Lower lobe of right lung (tissue), 2 donors: ENCODE data around the gene RICTOR. TPM values are rescaled to one million over a fixed set of nuclear protein-coding genes. Genes with fewer than 3 reads are reported as not detected.

ENCODE experiments used
- ATAC-seq, 2 donors: fragments of 200-7000 bp; cut with Tn5 transposase; one replicate each; pipeline ENCODE4 v1.9.1; 2020 to 2022; ENCODE audit warnings: mild to moderate bottlenecking in 2 of 2, moderate library complexity in 2 of 2
- DNase-seq: peaks from one replicate; pipeline ENCODE4 v3.0.0-alpha.2; 2020
- H3K27ac ChIP-seq: fragments of 200-600 bp; one replicate; pipeline ENCODE4 v1.8.0; 2022
- H3K27me3 ChIP-seq: fragments of 200-600 bp; one replicate; pipeline ENCODE4 v1.8.0; 2022; ENCODE audit warnings: low read depth
- H3K36me3 ChIP-seq: fragments of 200-600 bp; one replicate; pipeline ENCODE4 v1.8.0; 2022; ENCODE audit warnings: mild to moderate bottlenecking
- H3K4me1 ChIP-seq: fragments of 200-600 bp; one replicate; pipeline ENCODE4 v1.8.0; 2022
- H3K4me3 ChIP-seq: fragments of 200-600 bp; one replicate; pipeline ENCODE4 v1.8.0; 2022; ENCODE audit warnings: mild to moderate bottlenecking
- H3K9me3 ChIP-seq: fragments of 200-600 bp; one replicate; pipeline ENCODE4 v1.8.0; 2022
- CTCF ChIP-seq: fragments of 200-600 bp; IDR thresholded peaks from one replicate; pipeline ENCODE4 v1.8.0; 2022; ENCODE audit warnings: antibody characterized with exemption, mild to moderate bottlenecking
- intact Hi-C: fragments of 100-400 bp; cut with DNase I; formaldehyde crosslinking; loops from one replicate; pipeline ENCODE4 v1.11.0; 2022
- total RNA-seq: library from RNA; stranded (reverse); fragmentation: NEBNext Ultra II Directional; extraction: Animal tissue kit (Norgen Biotek cat#: 25700); gene quantifications from one replicate; pipeline ENCODE4 v1.2.1, GENCODE V29; 2021
- donor health status: DM: no; HTN: yes; CAD: no; lungs with severe emphysema.

The RICTOR gene
- total RNA-seq, 1 donor from 2014 or later: 52.1 TPM

GRCh38 chr5:38927470-38927869 lies 146.7 kb downstream of the RICTOR start:
- H3K36me3 ChIP-seq: peaks cover 87% of the 10 kb centered on the region
- peaks cover 6% of the 10 kb centered on the region for H3K4me1 ChIP-seq
- intact Hi-C loops: no loop called here
- DNase-seq (no peak), ATAC-seq (no peak)
- H3K9me3 ChIP-seq: no peaks in the 10 kb centered on the region
- TF ChIP-seq CTCF: no peak
- H3K27me3 ChIP-seq: no peaks in the 10 kb centered on the region
- no peak overlapping the region for H3K4me3 ChIP-seq
- H3K27ac ChIP-seq: no peak overlapping the region

- no peak for TF ChIP-seq CTCF
- intact Hi-C loops: no loop called here
- Histone ChIP-seq H3K27me3 (no peaks in the 10 kb centered on the region), H3K27ac (no peak overlapping the region), H3K4me1 (peaks cover 6% of the 10 kb centered on the region), H3K36me3 (peaks cover 86% of the 10 kb centered on the region), H3K9me3 (no peaks in the 10 kb centered on the region), H3K4me3 (no peak overlapping the region)
- DNase-seq: no peak
- no peak for ATAC-seq
Measured at GRCh38 chr5:38926121-38926520, 148.1 kb downstream of the RICTOR start.

- Histone ChIP-seq H3K9me3 (no peaks in the 10 kb centered on the region), H3K4me3 (no peak overlapping the region), H3K27me3 (no peaks in the 10 kb centered on the region), H3K27ac (no peak overlapping the region), H3K4me1 (peaks cover 6% of the 10 kb centered on the region), H3K36me3 (peaks cover 86% of the 10 kb centered on the region)
- ATAC-seq (no peak), DNase-seq (no peak)
- TF ChIP-seq CTCF: no peak
- intact Hi-C loops: no loop called here
Measured at GRCh38 chr5:38925154-38925925, 148.9 kb downstream of the RICTOR start.

- intact Hi-C loops: no loop called here
- no peaks in the 10 kb centered on the region for H3K27me3 ChIP-seq
- no peak for TF ChIP-seq CTCF
- peaks cover 92% of the 10 kb centered on the region for H3K36me3 ChIP-seq
- no peaks in the 10 kb centered on the region for H3K9me3 ChIP-seq
- H3K4me3 ChIP-seq: no peak overlapping the region
- H3K4me1 ChIP-seq: peaks cover 6% of the 10 kb centered on the region
- no peak overlapping the region for H3K27ac ChIP-seq
- no peak for DNase-seq
- ATAC-seq: peak in 1 of 2 donors; percentile 47
Measured at GRCh38 chr5:38923661-38924451, 150.3 kb downstream of the RICTOR start.

GRCh38 chr5:38922199-38922598 lies 152.0 kb downstream of the RICTOR start:
- Histone ChIP-seq H3K27me3 (no peaks in the 10 kb centered on the region), H3K4me1 (peaks cover 6% of the 10 kb centered on the region), H3K27ac (no peak overlapping the region), H3K9me3 (no peaks in the 10 kb centered on the region), H3K4me3 (no peak overlapping the region), H3K36me3 (peaks cover 92% of the 10 kb centered on the region)
- intact Hi-C loops: no loop called here
- DNase-seq: peak; percentile 67
- ATAC-seq: peak; percentile 86 to 88
- peak; percentile 75 for TF ChIP-seq CTCF
